GM18868 (cell line): ENCODE results near the gene KDM8.

ENCODE experiments used
- ATAC-seq: cut with Tn5 transposase; IDR thresholded peaks from one replicate; pipeline ENCODE4 v1.9.1; 2021; ENCODE audit warnings: mild to moderate bottlenecking, moderate library complexity; ENCODE audit not compliant: unreplicated experiment

Gene KDM8

GRCh38 chr16:27214084-27214961 is 11.0 kb downstream of the KDM8 start:
- ATAC-seq: no peak

DNA sequence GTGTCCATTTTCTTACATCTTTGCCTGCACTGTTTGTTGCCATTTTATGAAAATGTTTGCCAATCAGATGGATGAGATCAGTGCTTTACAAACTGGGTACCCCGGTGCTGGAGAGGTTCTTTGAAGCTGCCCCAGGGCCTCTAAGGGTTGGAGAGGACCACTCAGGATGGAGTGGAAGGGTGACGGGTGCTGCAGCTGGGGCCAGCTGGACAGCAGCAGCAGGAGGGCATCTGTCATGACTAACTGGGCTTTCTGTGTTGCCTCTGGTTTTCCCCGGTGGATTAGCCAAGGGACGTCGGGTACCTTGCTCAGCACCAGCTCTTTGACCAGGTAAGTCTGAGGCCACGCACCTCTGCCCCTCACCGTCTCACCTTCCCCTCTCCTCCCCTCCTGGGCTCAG is 12.3 kb downstream of the KDM8 start:
- no peak for ATAC-seq

DNA sequence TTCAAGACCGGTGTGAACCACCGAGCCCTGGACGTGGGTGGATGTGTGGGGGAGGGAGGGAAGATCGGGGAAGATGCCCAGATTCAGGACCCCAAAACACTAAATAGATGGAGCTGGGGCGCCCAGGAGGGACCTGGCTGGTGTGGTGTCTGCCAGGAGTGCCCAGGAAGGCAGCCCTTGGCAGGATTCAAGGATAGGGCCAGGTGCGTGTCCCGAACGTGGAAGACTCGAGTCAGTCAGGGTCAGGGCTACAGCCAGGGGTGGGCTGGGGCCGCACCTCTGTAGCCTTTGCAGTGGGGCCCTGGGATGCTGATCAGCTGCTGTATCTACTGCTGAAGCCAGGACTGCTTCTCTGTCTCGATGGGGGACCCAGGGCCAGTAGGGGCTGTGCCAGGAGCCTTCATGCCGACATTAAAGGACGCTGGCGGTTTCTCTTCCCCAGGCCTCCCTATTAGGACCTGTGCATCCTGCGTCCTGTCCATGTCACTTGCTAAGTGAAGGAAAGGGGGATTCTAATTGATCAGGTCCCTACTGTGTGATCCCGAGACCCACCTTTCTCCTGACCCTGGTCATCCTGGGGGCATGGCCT is 13.1 kb downstream of the KDM8 start:
- ATAC-seq: no peak

DNA sequence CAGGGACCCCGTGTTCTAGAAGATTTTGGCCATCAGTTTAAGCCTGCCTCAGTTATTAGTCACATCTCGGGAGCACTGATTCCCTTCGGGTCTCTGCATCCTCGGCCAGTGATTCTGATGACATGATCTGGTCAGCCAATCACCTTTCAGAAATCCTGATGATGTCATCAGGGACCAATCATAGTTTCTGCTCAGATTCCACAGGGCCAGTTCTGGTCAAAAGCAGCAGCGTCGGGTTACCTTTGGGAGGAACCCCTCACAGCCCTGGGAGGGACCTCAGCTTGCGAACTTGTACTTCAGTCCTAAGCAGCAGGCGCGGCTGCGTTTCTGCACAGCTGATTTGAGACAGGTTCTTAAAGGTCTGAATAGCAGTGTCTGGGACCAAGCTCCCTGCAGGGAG is 13.9 kb downstream of the KDM8 start:
- ATAC-seq: no peak

DNA sequence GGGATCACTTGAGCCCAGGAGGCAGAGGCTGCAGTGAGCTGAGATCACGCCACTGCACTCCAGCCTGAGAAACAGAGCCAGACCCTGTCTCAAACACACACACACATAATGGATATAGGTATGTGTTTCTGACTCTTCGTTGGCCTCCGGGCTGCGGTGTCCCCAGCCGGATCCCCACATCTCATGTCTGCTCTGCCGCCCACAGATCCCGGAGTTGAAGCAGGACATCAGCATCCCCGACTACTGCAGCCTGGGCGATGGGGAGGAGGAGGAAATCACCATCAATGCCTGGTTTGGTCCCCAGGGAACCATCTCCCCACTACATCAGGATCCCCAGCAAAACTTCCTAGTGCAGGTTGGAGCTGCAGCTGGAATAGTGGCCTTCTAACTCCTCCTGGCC is 15.4 kb downstream of the KDM8 start:
- ATAC-seq: no peak

DNA sequence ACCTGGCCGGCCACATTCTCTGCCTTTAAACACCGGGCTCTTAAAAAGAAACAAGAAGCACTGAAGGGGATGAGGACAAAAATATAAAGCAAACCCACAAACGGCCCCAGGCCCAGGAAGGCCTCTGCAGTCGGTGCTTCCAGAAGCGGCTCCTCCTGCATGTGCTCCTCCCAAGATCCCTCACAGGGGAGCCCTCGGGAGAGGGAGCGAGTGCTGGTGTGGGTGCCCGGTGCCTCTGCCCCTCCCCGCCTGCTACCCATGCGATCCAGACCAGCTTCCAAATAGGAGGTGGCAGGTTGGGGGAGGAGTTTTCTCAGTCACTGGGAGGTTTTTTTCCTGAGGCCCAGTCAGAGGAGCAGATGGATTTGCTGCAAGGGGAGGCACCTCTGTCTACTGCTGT is 15.8 kb downstream of the KDM8 start:
- ATAC-seq: no peak

- no peak for ATAC-seq
Measured at GRCh38 chr16:27220120-27220519, 16.8 kb downstream of the KDM8 start.

DNA sequence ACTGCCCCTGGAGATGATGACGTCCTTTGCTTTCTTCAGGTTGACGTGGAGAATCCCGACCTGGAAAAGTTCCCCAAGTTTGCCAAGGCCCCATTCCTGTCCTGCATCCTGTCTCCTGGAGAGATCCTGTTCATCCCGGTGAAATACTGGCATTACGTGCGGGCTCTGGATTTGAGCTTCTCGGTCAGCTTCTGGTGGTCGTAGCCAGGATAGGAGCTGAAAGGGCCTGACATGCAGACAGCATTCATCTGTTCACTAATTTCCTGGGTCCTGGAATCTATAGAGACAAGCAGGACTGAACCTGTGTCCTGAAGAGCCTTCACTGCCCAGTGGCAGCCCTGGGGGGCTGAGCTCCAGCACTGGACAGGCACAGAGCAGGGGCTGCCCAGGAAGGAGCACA is 17.2 kb downstream of the KDM8 start:
- no peak for ATAC-seq

DNA sequence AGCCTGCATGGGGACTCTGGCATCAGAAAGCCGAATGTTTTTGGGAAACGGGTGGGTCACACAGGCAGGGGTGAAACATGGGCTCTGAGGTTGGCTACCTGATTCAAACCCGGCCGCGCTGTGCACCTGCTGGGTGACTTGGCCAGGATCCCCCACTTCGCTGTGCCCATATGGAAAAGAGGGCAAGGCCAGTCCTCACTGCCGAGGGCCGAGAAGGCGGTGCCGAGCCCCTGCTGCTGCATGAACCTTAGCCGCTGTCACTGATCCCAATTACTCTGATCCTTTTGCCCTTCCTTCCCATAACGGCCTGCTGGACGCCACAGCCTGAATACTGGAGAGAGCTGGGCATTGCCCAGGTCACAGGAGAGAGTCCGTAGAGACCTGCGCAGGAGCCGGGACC is 17.7 kb downstream of the KDM8 start:
- ATAC-seq: no peak

- ATAC-seq: no peak
Measured at GRCh38 chr16:27221576-27222248, 18.4 kb downstream of the KDM8 start.

- ATAC-seq: no peak
Measured at GRCh38 chr16:27222249-27223225, 19.2 kb downstream of the KDM8 start.

- ATAC-seq: no peak
Measured at GRCh38 chr16:27223226-27223610, 19.9 kb downstream of the KDM8 start.

DNA sequence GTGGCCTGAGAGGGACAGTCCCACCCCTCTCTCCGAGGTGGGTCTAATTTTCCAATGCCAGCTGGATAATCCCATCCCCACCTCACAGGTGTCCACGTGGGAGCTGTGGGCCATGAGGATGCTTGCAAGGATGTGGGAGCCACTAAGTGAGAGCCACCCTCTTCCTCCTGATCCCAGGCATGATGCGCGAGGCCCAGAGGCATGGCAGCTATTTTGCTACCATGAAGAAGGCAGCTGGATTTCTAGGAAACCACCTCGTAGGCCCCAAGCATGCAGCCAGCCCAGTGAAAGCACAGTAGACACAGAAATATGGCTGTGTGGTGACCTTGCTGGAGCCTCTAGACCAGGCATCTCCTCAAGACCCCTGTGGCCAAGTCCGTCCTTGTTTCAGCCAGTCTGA is 20.4 kb downstream of the KDM8 start:
- no peak for ATAC-seq

DNA sequence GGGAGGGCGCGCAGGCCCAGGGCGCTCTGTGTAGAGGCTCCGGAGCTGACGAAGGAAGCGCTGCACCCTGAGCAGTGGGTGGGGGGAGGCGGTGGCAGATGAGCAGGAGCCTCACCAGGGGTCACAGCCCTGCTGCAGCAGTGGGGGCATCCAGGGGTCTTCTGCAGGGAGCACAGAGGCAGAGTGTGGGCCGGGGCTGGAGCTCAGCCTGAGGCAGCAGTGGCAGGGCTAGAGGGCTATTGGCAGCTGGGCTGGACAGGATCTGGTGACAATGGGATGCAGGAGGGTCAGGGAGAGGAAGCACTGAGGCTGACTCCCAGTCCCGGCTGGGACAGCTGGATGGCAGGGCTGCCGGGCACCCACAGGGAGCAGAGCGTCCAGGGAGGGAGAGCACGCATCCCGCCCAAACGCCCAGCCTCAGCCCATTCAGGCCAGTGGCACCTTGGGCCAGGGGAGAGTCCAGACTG is 21.0 kb downstream of the KDM8 start:
- ATAC-seq: no peak

DNA sequence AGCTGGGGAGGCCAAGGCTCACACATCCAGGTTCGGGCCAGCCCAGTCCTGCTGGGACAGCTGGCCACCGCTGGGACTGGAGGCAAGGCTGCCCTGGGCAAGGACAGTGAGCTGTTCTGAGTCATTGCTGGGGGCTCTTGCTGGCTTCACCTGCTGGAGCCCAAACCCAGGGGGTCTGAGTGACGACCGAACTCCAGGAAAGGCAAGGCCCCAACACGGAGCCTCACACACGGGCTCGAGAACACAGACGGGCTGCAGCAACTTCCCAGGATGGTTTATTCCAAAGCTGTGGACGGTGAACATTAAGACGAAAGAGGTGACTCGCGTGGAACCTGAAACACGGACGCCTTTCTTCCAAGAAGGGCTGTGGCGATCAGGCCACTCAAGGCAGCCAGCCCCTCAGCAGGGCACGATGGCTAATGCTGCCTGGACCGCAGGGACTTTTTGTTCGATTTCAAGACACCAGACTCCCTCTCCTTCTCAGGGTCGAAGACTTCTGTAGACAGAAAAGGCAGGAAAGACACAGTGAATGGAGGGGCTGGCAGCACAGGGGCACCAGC is 21.5 kb downstream of the KDM8 start:
- ATAC-seq: no peak

DNA sequence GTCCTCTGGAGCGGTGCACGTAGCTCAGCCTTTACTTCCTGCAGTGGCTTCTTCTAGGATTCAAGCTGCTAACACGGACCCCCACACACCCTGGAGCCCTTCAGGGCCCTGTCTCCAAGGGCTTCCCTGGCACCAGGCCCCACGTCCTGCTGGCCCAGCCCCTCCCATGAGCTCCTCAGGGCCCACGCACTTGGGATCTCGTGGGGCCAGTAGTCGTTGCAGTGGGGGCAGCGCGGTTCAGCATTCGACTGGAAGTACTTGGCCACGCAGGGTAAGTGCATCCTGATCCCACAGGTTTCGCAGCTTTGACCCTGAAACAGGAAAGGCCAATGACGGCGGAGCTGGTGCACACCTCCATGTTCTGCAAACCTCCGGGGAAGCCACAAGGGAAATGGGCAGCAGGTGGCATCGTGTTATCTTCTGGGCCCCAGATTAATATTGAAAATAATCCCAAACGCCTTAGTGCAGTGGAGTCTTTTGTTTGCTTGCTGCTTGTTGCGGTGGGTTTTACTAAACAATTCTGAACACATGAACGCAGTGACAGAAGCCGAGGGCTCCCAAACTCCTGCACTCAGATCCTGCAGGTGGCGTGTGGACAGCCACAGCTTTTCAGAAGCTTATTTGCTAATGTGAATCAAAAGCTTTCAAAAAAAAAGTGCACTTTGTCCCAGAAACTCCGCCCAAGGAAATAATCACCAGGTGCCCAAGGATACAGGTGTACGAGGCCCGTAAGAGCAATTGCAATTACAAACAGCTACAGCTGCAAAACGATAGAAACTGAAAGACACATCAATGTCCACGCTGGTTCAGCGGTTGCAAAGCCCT is 22.4 kb downstream of the KDM8 start:
- no peak for ATAC-seq

GRCh38 chr16:27226476-27226875 is 23.1 kb downstream of the KDM8 start:
- ATAC-seq: no peak

DNA sequence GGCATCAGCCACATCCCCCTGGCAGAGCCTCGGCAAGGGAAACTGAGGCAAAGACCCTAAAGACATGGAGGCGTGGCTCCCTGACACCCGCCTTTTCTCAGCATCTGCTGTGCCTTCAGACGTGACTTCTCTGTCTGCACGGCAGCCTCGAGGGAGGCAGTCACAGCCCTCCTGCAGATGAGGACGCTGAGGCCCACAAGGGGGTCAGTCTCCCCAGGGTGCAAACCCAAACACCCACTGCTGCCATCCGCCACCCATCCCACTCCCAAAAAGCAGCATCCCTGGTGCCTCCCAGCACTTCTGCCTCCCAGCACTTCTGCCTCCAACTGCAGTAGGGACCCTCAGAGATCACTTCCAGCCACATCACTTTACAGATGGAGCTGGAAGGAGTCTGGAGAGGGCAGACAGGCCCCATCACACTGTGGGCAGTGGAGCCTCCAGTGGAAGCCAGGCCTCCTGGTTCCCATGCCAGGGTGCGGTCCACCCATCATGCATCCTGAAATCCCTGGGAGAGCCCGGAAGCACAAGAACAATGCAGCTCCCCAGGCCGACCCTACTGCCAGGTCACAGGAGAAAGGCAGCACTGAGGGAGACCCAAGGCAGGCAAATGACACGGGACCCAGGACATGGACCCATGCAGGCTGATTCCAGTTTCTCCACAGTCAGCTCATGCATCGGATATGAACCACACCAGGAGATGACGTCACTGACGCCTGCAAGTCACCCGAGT is 23.8 kb downstream of the KDM8 start:
- no peak for ATAC-seq

GRCh38 chr16:27228045-27228444 is 24.7 kb downstream of the KDM8 start:
- no peak for ATAC-seq
